Measurements from ENCODE around the gene CCL1. TPM values are rescaled to one million over a fixed set of nuclear protein-coding genes. Genes with fewer than 3 reads are reported as not detected.

The CCL1 gene
- not detected for total RNA-seq
- long read RNA-seq = 0 reads

GRCh38 chr17:34363183-34363661 is at the start of gene CCL1:
Gene CCL1, minus strand, starts transcription at chr17:34363233. Its CDS starts 72 bp downstream, at chr17:34363161.
- no peak for DNase-seq (ENCODE audit: low spot score)
- intact Hi-C loops (cut with DNase I) = no loop called here

- DNase-seq (ENCODE audit: low spot score) = no peak
- intact Hi-C loops (cut with DNase I) = no loop called here
These were observed 49.5 kb upstream of the CCL1 start for GRCh38 chr17:34412534-34412933.

- intact Hi-C loops (cut with DNase I) = no loop called here
- no peak for DNase-seq (ENCODE audit: low spot score)
These were observed 48.8 kb upstream of the CCL1 start for GRCh38 chr17:34411646-34412421.

GRCh38 chr17:34409352-34409751 is 46.3 kb upstream of the CCL1 start:
- intact Hi-C loops (cut with DNase I) = no loop called here
- no peak for DNase-seq (ENCODE audit: low spot score)

- DNase-seq (ENCODE audit: low spot score) = no peak
- intact Hi-C loops (cut with DNase I) = no loop called here
These were observed 45.4 kb upstream of the CCL1 start for GRCh38 chr17:34408439-34408838.

GRCh38 chr17:34406226-34406625 is 43.2 kb upstream of the CCL1 start:
- intact Hi-C loops (cut with DNase I) = no loop called here
- DNase-seq (ENCODE audit: low spot score) = no peak

- intact Hi-C loops (cut with DNase I) = no loop called here
- DNase-seq (ENCODE audit: low spot score) = no peak
These were observed 40.0 kb upstream of the CCL1 start for GRCh38 chr17:34403006-34403405.

- DNase-seq (ENCODE audit: low spot score) = no peak
- intact Hi-C loops (cut with DNase I) = no loop called here
These were observed 38.1 kb upstream of the CCL1 start for GRCh38 chr17:34401165-34401564.

GRCh38 chr17:34400301-34400931 is 37.4 kb upstream of the CCL1 start:
- DNase-seq (ENCODE audit: low spot score) = no peak
- intact Hi-C loops (cut with DNase I) = no loop called here

GRCh38 chr17:34399725-34400124 is 36.7 kb upstream of the CCL1 start:
- intact Hi-C loops (cut with DNase I) = no loop called here
- no peak for DNase-seq (ENCODE audit: low spot score)

GRCh38 chr17:34398990-34399389 is 36.0 kb upstream of the CCL1 start:
- intact Hi-C loops (cut with DNase I) = no loop called here
- DNase-seq (ENCODE audit: low spot score) = no peak

GRCh38 chr17:34397265-34397664 is 34.2 kb upstream of the CCL1 start:
- intact Hi-C loops (cut with DNase I) = no loop called here

GRCh38 chr17:34393401-34393800 is 30.4 kb upstream of the CCL1 start:
- intact Hi-C loops (cut with DNase I) = no loop called here
- DNase-seq (ENCODE audit: low spot score) = no peak

More at GRCh38 chr17:34397265-34397664, 34.2 kb upstream of the CCL1 start:
- DNase-seq (ENCODE audit: low spot score) = no peak

- no peak for DNase-seq (ENCODE audit: low spot score)
These were observed 28.2 kb upstream of the CCL1 start for GRCh38 chr17:34391241-34391640.

GRCh38 chr17:34390649-34391048 is 27.6 kb upstream of the CCL1 start:
- intact Hi-C loops (cut with DNase I) = no loop called here
- DNase-seq (ENCODE audit: low spot score) = no peak

More at GRCh38 chr17:34391241-34391640, 28.2 kb upstream of the CCL1 start:
- intact Hi-C loops (cut with DNase I) = no loop called here

- intact Hi-C loops (cut with DNase I) = no loop called here
- no peak for DNase-seq (ENCODE audit: low spot score)
These were observed 26.2 kb upstream of the CCL1 start for GRCh38 chr17:34389126-34389750.

GRCh38 chr17:34387566-34387965 is 24.5 kb upstream of the CCL1 start:
- no peak for DNase-seq (ENCODE audit: low spot score)
- intact Hi-C loops (cut with DNase I) = no loop called here

- no peak for DNase-seq (ENCODE audit: low spot score)
- intact Hi-C loops (cut with DNase I) = no loop called here
These were observed 23.9 kb upstream of the CCL1 start for GRCh38 chr17:34386697-34387550.

GRCh38 chr17:34386343-34386696 is 23.3 kb upstream of the CCL1 start:
- intact Hi-C loops (cut with DNase I) = no loop called here

More at GRCh38 chr17:34386343-34386696, 23.3 kb upstream of the CCL1 start:
- DNase-seq (ENCODE audit: low spot score) = no peak
